K562 (cell line): ENCODE results near the gene CDC42EP3. TPM values are rescaled to one million over a fixed set of nuclear protein-coding genes. Genes with fewer than 3 reads are reported as not detected.

ENCODE experiments used
- ATF3 ChIP-seq, 2 experiments: fragments of 450-650 bp in 1 of 2; sonication (generic) in 1 of 2; formaldehyde crosslinking in 1 of 2; IDR thresholded peaks in 1 of 2; conservative IDR thresholded peaks in 1 of 2; 2 replicates each; pipeline versions ENCODE4 v1.6.1 to v1.8.1; 2016 to 2023; ENCODE audit warnings: mild to moderate bottlenecking in 2 of 2, moderate library complexity in 2 of 2, inconsistent platforms in 1 of 2, missing genetic modification reagents in 1 of 2
- CCAR2 ChIP-seq: fragments of 200-400 bp; formaldehyde crosslinking; IDR thresholded peaks from 2 replicates; pipeline ENCODE4 v1.6.1; 2017; ENCODE audit warnings: mild to moderate bottlenecking, low read depth, low read length
- CGGBP1 ChIP-seq: fragments of 250-450 bp; sonication (Bioruptor Pico); IDR thresholded peaks from 2 replicates; pipeline ENCODE4 v1.9.0; 2021; ENCODE audit warnings: mild to moderate bottlenecking
- CREB3 ChIP-seq: fragments of 450-650 bp; conservative IDR thresholded peaks from 2 replicates; pipeline ENCODE4 v1.6.1; 2016; ENCODE audit warnings: missing genetic modification characterization, low read depth, mild to moderate bottlenecking, missing compliant biosample characterization, moderate library complexity
- HLTF ChIP-seq: fragments of 450-650 bp; IDR thresholded peaks from 2 replicates; pipeline ENCODE4 v1.6.1; 2016
- JUND ChIP-seq, 2 experiments: IDR thresholded peaks; 2 replicates in 1 of 2; 3 replicates in 1 of 2; pipeline ENCODE4 v1.6.1; 2011; ENCODE audit warnings: borderline replicate concordance in 2 of 2, low read depth in 2 of 2, low read length in 2 of 2, improper control_type of control experiment in 1 of 2, missing biosample characterization in 1 of 2, missing genetic modification characterization in 1 of 2, missing genetic modification reagents in 1 of 2
- KLF16 ChIP-seq: IDR thresholded peaks from 2 replicates; pipeline ENCODE4 v1.6.1; 2016; ENCODE audit warnings: antibody characterized with exemption
- KLF6 ChIP-seq: fragments of 250-450 bp; sonication (Bioruptor Pico); IDR thresholded peaks from 2 replicates; pipeline ENCODE4 v1.4.0; 2020; ENCODE audit warnings: mild to moderate bottlenecking, moderate library complexity, borderline replicate concordance
- MCM2 ChIP-seq: fragments of 450-650 bp; IDR thresholded peaks from 2 replicates; pipeline ENCODE4 v1.6.1; 2017; ENCODE audit warnings: low read depth, mild to moderate bottlenecking
- MEIS2 ChIP-seq: fragments of 450-650 bp; IDR thresholded peaks from 2 replicates; pipeline ENCODE4 v1.6.1; 2014; ENCODE audit warnings: mild to moderate bottlenecking; ENCODE audit not compliant: partially characterized antibody
- NONO ChIP-seq, 2 experiments: fragments of 200-400 bp in 1 of 2; fragments of 450-650 bp in 1 of 2; formaldehyde crosslinking in 1 of 2; IDR thresholded peaks; 2 replicates each; pipeline ENCODE4 v1.6.1; 2017; ENCODE audit warnings: low read depth in 2 of 2, mild to moderate bottlenecking in 2 of 2, moderate library complexity in 2 of 2, low read length in 1 of 2
- PML ChIP-seq: IDR thresholded peaks from 2 replicates; pipeline ENCODE4 v1.6.1; 2012; ENCODE audit warnings: low read length, inconsistent platforms
- SMARCA5 ChIP-seq: fragments of 450-650 bp; IDR thresholded peaks from 2 replicates; pipeline ENCODE4 v1.6.1; 2016
- STAT5A ChIP-seq: IDR thresholded peaks from 2 replicates; pipeline ENCODE4 v1.6.1; 2012; ENCODE audit warnings: low read length, inconsistent platforms, borderline replicate concordance
- U2AF2 ChIP-seq: fragments of 200-400 bp; formaldehyde crosslinking; optimal IDR thresholded peaks from 2 replicates; pipeline ENCODE3; 2017; ENCODE audit warnings: low read depth, mild to moderate bottlenecking, low read length
- ZNF143 ChIP-seq: sonication (generic); formaldehyde crosslinking; IDR thresholded peaks from 2 replicates; pipeline ENCODE4 v1.9.0; 2022; ENCODE audit warnings: mild to moderate bottlenecking, missing genetic modification reagents
- ZNF253 ChIP-seq: fragments of 250-450 bp; sonication (Bioruptor Pico); conservative IDR thresholded peaks from 2 replicates; pipeline ENCODE4 v1.6.1; 2021; ENCODE audit warnings: mild to moderate bottlenecking
- ZNF589 ChIP-seq: fragments of 200-800 bp; sonication (Bioruptor generic); IDR thresholded peaks from 2 replicates; pipeline ENCODE4 v1.6.1; 2016; ENCODE audit warnings: low read depth, missing genetic modification characterization, missing compliant biosample characterization
- polyA plus RNA-seq, 8 experiments: library from polyadenylated mRNA; depleted of rRNA in 4 of 8; stranded (reverse) in 5 of 8; unstranded in 3 of 8; fragments of >200 nt; fragmentation: Nextera tagmentation in 2 of 8; fragmentation: Illumina TruSeq in 1 of 8; extraction: Ambion mirVana in 2 of 8; extraction: Trizol in 1 of 8; gene quantifications; 2 replicates each; pipeline versions ENCODE4 v1.2.1 to v1.2.3, GENCODE V29; 2011 to 2014; ENCODE audit warnings: inconsistent platforms in 1 of 8, missing spikeins in 1 of 8
- total RNA-seq, 7 experiments: library from RNA; depleted of rRNA in 6 of 7; stranded (reverse); fragments of >200 nt in 6 of 7; fragmentation: Illumina TruSeq in 2 of 7; extraction: Trizol in 2 of 7; gene quantifications; 2 replicates each; pipeline versions ENCODE4 v1.2.1 to v1.2.3, GENCODE V29; 2011 to 2021; ENCODE audit warnings: low replicate concordance in 1 of 7
- TF ChIP-seq, protein P1 (sequence below): fragments of 450-650 bp; IDR thresholded peaks from 2 replicates; pipeline ENCODE4 v1.6.1; 2018; ENCODE audit not compliant: partially characterized antibody
- TF ChIP-seq, protein P2 (sequence below): fragments of 250-450 bp; sonication (Bioruptor Pico); IDR thresholded peaks from 2 replicates; pipeline ENCODE4 v1.8.0; 2022; ENCODE audit warnings: moderate library complexity, mild to moderate bottlenecking, inconsistent platforms

CDC42EP3 gene
- total and polyA plus RNA-seq, 9 of the 15 experiments (the other 6 are each of a cell fraction or from before 2014, with no cell fraction given): 0.72 to 6.4 (median 2.0) TPM

DNA sequence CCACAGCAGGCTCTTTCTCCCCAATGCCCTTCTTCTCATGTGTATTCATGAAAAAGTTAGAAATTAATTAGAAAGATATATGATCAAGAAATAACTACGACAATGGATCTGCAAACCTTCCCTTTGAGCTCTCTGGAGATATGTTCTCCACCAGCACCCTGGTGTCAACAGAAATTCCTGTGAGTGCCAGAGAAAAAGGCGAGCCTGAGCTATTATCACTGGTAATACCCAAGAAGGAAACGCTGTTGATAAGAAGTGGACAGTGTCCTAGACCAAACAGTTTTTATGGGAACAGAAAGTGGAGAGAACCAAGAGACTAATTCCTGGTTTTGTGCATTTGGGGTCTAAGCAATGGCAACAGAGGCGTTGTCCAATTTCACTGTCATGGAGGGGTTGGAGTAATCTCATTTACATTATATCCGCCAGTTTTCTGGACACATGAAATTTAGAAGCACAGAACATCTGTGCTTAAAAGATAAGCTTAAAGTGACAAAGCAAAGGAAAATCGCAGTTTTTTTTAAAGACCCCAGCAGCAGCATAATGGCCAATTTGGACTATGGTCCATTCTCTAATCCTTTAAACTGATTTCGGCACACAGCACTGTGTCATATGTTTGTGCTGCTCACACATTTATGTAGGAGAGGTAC lies 47.2 kb upstream of the CDC42EP3 start (continued):
- TF ChIP-seq SMARCA5: no peak
- peak; percentile 63; the same call in 1 of the 2 replicates for TF ChIP-seq ZNF589
- no peak for TF ChIP-seq MCM2
- no peak for TF ChIP-seq U2AF2
- peak; percentile 52 for TF ChIP-seq MEIS2
- no peak for TF ChIP-seq CGGBP1
- no peak for TF ChIP-seq CREB3 (tag)
- TF ChIP-seq JUND (IDR thresholded peaks at IDR 0.05; ENCODE audit: borderline replicate concordance, low read depth, low read length): no peak
- TF ChIP-seq JUND (tag; IDR thresholded peaks at IDR 0.05; ENCODE audit: borderline replicate concordance, low read depth, low read length): peak; percentile 8; the same call in 1 of the 3 replicates
- TF ChIP-seq PML: peak; percentile 42; the same call in 1 of the 2 replicates
- TF ChIP-seq CCAR2: no peak
- TF ChIP-seq KLF16: peak; percentile 12; the same call in 1 of the 2 replicates
- no peak for TF ChIP-seq HLTF
- TF ChIP-seq, protein P1, sequence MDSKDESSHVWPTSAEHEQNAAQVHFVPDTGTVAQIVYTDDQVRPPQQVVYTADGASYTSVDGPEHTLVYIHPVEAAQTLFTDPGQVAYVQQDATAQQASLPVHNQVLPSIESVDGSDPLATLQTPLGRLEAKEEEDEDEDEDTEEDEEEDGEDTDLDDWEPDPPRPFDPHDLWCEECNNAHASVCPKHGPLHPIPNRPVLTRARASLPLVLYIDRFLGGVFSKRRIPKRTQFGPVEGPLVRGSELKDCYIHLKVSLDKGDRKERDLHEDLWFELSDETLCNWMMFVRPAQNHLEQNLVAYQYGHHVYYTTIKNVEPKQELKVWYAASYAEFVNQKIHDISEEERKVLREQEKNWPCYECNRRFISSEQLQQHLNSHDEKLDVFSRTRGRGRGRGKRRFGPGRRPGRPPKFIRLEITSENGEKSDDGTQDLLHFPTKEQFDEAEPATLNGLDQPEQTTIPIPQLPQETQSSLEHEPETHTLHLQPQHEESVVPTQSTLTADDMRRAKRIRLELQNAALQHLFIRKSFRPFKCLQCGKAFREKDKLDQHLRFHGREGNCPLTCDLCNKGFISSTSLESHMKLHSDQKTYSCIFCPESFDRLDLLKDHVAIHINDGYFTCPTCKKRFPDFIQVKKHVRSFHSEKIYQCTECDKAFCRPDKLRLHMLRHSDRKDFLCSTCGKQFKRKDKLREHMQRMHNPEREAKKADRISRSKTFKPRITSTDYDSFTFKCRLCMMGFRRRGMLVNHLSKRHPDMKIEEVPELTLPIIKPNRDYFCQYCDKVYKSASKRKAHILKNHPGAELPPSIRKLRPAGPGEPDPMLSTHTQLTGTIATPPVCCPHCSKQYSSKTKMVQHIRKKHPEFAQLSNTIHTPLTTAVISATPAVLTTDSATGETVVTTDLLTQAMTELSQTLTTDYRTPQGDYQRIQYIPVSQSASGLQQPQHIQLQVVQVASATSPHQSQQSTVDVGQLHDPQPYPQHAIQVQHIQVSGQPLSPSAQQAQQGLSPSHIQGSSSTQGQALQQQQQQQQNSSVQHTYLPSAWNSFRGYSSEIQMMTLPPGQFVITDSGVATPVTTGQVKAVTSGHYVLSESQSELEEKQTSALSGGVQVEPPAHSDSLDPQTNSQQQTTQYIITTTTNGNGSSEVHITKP: peak; percentile 24
- TF ChIP-seq, protein P2, sequence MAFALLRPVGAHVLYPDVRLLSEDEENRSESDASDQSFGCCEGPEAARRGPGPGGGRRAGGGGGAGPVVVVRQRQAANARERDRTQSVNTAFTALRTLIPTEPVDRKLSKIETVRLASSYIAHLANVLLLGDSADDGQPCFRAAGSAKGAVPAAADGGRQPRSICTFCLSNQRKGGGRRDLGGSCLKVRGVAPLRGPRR (CRISPR knock-in tag): no peak
- no peak for TF ChIP-seq ZNF253 (CRISPR knock-in tag)
- TF ChIP-seq ZNF143: no peak
- TF ChIP-seq ATF3 (IDR thresholded peaks at IDR 0.05): no peak
- no peak for TF ChIP-seq ATF3 (CRISPR knock-in tag; conservative IDR thresholded peaks at IDR 0.05)
- no peak for TF ChIP-seq KLF6
- no peak for TF ChIP-seq NONO (IDR thresholded peaks at IDR 0.05; ENCODE audit: low read depth in 2 of 2, low read length in 1 of 2)
- TF ChIP-seq STAT5A: peak; percentile 51; the same call in 1 of the 2 replicates
